GM18498 (cell line): ENCODE data around the gene CELA2B.
"Not testable (repeated sequence)": the region's sequence is repeated elsewhere in the genome, so short reads cannot be mapped to it uniquely, and the experiment has no call there.

Source experiments
- ATAC-seq: cut with Tn5 transposase; IDR thresholded peaks from one replicate; pipeline ENCODE4 v1.9.1; 2021; ENCODE audit warnings: mild to moderate bottlenecking, moderate library complexity; ENCODE audit not compliant: unreplicated experiment

The CELA2B gene

DNA sequence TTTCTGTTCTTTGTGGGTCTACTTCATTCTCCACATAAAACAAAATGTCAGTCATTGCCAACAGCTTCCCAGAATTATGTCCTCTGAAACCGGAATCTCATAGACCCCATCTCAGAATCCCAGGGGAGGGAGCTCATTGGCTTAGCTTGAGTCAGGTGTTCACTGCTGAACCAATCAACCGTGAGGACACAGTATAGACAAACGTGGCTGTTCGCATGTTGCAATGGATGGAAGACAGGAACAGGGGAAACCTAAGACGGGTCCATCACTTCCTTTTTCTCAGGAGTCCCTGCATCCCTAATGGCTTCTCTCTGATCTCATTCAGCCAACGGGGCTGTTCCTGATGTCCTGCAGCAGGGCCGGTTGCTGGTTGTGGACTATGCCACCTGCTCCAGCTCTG, 10.2 kb upstream of the CELA2B start:
- ATAC-seq, result no peak

DNA sequence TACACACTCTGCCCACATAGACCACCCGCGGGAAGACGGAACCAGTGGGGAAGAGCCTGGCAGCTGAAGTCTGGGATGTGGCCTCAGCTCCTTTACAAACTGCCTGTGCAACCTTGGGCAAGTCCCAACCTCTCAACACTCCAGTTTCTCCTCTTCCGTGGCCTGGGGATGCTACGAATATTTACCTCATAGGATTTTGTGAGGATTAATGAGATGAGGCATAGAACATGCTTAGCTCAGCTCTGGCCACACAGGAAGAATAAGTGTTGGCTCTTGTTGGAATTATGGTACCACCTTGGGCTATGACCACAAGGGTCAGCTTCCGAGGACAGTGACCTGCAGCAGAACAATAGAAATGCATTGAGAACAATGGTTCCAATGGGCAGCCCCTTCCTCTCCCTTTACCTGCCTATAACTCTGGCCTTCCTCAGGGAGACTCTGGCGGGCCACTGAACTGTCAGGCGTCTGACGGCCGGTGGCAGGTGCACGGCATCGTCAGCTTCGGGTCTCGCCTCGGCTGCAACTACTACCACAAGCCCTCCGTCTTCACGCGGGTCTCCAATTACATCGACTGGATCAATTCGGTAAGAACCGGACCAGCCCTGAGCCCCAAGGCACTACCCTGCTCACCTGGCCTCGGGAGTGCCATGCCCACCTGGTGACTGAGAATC, 8.8 kb upstream of the CELA2B start:
- not testable (repeated sequence) for ATAC-seq

GRCh38 chr1:15468145-15468544, 7.8 kb upstream of the CELA2B start:
- ATAC-seq, result no peak

DNA sequence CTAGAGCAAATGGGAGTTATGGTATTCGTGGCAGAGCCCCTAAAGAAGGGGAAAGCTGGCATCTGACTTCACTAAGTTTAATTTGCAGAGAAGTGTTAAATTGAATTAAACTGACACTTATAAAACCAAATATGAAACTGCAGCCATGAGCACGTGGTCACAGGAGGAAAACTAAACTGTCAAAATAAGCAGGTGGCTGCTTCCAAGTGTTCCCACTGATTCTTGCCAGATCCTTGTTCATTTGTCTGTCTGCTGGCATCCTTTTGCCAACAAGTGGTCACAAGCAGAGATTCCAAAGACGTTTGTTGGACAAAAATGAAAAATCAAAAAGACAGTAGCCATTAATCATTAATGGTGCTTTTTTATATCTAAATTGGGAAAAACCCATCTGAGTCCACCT, 6.5 kb upstream of the CELA2B start:
- ATAC-seq, result no peak

DNA sequence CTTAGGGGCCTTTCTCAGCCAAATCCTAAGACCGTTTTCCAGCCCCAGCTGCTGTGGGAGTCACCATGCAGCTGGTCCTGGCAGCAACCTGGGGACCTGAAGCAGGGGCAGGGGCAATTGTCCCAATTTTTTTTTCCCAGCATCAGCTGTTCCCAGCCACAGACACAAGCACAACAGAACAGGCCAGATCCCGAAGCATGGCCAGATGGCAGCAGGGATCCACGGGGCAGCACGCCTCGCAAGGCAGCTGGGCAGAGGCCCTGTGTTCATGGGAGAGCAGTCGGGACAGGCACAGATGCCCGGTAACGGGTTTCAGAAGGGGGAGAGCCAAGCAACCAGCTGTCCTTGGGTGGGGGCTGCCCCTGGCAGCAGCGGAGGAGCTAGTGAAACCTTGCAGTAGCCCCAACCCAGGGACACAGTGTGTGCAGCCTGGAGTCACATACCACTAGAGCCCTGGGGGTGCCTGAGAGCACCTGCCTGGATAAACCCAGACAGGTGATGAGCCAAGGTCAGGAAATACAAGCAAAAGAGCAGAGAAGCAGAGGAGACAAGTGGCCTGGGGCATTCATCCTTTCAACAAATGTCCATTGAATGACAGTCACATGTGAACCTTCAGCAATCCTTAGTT, 6.0 kb upstream of the CELA2B start:
- not testable (repeated sequence) for ATAC-seq

DNA sequence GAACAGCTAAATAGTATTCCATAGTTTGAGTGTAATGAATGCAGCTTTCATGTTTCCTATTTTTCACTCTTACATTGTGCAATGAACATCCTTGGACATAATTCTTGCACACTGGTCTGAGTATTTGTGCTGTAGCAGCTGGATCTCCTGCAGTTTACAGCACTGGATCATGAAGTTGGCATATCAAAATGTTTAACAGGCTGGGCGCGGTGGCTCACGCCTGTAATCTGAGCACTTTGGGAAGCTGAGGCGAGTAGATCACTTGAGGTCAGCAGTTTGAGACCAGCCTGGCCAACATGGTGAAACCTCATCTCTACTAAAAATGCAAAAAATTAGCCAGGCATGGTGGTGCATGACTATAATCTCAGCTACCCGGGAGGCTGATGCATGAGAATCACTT, 4.8 kb upstream of the CELA2B start:
- ATAC-seq, result not testable (repeated sequence)

DNA sequence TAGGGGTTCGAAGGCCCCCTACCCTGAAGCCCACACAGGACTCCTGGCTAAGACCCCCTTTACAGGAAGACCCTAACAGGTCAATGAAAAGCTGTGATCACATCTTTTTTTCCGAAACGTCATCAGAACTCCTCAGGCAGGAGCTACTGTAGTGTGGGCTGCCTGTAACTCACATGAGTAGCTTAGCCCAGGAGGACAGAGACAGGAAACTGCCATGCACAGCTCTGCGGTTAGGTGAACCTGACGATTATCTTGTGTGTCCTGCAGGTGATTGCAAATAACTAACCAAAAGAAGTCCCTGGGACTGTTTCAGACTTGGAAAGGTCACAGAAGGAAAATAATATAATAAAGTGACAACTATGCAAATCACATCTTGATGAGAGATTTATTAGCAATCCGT, 4.2 kb upstream of the CELA2B start:
- not testable (repeated sequence) for ATAC-seq

DNA sequence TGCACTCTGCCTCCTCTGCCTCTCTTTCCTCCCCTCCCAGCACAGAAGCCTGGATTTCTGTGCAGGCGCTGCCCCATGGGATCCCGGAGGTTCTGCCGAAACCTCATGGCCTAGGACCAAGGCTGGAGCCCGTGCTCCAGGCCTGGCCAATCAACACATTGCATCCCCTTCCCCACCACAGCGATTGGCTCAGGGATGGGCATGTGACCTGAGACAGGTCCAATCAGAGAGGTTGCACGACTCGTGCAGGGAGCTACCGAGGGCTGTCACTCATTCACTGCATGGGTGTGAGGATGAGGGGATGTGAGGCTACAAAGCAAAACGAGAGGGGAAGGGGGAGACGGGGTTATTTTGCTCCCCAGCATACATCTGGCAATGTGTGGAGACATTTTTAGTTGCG, 3.3 kb upstream of the CELA2B start:
- no peak for ATAC-seq

GRCh38 chr1:15476927-15477326, 1.0 kb downstream of the CELA2B start:
- no peak for ATAC-seq

- no peak for ATAC-seq
These were observed 1.8 kb downstream of the CELA2B start for GRCh38 chr1:15477646-15478212.

- ATAC-seq, result no peak
These were observed 3.9 kb downstream of the CELA2B start for GRCh38 chr1:15479654-15480347.

- ATAC-seq, result not testable (repeated sequence)
These were observed 6.6 kb downstream of the CELA2B start for GRCh38 chr1:15482455-15482854.

DNA sequence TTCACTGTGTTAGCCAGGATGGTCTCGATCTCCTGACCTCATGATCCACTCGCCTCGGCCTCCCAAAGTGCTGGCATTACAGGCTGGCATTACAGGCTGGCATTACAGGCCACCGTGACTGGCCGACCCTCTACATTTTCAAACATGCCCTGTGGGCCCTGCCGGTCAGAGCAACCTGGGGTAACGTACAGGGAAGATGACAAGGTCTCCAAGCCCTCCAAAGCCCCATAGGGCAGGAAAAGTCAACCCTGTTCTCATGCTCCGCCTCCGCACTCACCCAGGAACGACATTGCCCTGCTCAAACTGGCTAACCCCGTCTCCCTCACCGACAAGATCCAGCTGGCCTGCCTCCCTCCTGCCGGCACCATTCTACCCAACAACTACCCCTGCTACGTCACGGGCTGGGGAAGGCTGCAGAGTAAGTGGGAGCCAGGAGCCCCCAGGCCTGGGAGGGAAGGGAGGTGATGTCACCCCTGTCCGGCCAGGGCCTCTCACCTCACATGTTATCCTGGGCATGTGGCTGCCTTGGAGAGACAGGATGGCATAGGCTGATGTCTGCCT, 7.2 kb downstream of the CELA2B start:
- not testable (repeated sequence) for ATAC-seq

DNA sequence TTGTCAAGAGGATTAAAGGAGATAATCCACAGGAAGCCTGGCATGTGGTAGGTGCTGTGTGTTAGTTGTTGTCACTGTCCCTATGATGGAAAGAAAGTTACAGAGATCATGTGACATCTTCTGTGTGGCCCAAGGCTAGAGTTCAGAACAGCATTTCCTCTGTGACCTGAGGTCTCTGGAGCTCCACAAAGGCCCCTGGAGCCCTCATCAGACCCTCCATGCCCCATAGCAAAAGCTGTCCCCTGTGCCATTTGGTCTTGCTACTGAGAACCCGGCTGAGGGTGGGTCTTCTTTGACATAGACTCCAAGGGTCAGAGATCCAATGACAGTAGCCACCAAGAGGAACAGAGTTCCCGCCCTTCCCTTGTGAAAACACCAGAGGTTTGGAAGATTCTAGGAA, 8.1 kb downstream of the CELA2B start:
- no peak for ATAC-seq

DNA sequence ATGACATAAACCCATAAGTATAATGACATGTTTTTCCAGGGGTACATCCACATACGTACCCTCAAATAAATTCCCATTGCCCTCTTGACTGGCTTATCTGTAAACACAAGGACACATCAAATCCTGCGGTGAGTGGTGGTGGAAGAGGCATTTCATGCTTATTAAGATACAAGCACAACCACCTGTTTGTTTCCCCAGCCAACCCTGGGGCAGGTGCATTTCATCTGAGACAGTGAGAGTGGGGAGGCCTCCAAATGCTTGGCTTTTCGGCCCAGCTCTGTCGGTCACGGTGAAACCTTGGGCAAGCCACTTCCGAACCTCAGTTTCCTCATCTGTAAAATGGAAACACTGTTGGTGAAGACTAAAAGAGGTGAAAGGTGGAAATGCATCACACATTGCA, 8.5 kb downstream of the CELA2B start:
- not testable (repeated sequence) for ATAC-seq

DNA sequence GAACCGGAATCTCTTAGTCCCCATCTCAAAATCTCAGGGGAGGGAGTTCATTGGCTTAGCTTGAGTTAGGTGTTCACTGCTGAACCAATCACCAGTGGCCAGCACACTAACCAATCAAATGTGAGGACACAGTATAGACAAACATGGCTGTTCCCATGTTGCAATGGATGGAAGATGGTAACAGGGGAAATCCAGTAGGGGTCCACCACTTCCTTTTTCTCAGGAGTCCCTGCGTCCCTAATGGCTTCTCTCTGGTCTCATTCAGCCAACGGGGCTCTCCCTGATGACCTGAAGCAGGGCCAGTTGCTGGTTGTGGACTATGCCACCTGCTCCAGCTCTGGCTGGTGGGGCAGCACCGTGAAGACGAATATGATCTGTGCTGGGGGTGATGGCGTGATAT, 9.7 kb downstream of the CELA2B start:
- ATAC-seq, result no peak

GRCh38 chr1:15486844-15487610, 11.1 kb downstream of the CELA2B start:
- not testable (repeated sequence) for ATAC-seq

GRCh38 chr1:15488371-15488770, 12.5 kb downstream of the CELA2B start:
- ATAC-seq, result no peak

- ATAC-seq, result no peak
These were observed 13.3 kb downstream of the CELA2B start for GRCh38 chr1:15489052-15489736.

DNA sequence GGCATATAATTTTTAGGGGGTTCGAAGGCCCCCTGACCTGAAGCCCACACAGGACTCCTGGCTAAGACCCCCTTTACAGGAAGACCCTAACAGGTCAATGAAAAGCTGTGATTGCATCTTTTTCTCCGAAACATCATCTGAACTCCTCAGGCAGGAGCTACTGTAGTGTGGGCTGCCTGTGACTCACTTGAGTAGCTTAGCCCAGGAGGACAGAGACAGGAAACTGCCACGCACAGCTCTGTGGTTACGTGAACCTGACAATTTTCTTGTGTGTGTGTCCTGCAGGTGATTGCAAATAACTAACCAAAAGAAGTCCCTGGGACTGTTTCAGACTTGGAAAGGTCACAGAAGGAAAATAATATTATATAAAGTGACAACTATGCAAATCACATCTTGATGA, 15.1 kb downstream of the CELA2B start:
- ATAC-seq, result not testable (repeated sequence)
